ENCODE data around the gene NSMCE1. TPM values are rescaled to one million over a fixed set of nuclear protein-coding genes. Genes with fewer than 3 reads are reported as not detected.

The NSMCE1 gene
- total RNA-seq, 1 donor = 97.7 TPM

- TF ChIP-seq CTCF (IDR thresholded peaks at IDR 0.05; ENCODE audit: insufficient read depth, low read length) = no peak
- no peak for DNase-seq (ENCODE audit: low read depth)
- no peak overlapping the region for H3K4me3 ChIP-seq (ENCODE audit: low read depth, low read length)
Measured at GRCh38 chr16:27308792-27309191, 40.2 kb upstream of the NSMCE1 start.

GRCh38 chr16:27305839-27306442, 37.4 kb upstream of the NSMCE1 start:
- TF ChIP-seq CTCF (IDR thresholded peaks at IDR 0.05; ENCODE audit: insufficient read depth, low read length) = no peak

GRCh38 chr16:27304881-27305745, 36.5 kb upstream of the NSMCE1 start:
- peak; percentile 82 for DNase-seq (ENCODE audit: low read depth)
- no peak overlapping the region for H3K4me3 ChIP-seq (ENCODE audit: low read depth, low read length)
- TF ChIP-seq CTCF (IDR thresholded peaks at IDR 0.05; ENCODE audit: insufficient read depth, low read length) = no peak

More at GRCh38 chr16:27305839-27306442, 37.4 kb upstream of the NSMCE1 start:
- no peak for DNase-seq (ENCODE audit: low read depth)
- H3K4me3 ChIP-seq (ENCODE audit: low read depth, low read length) = no peak overlapping the region

GRCh38 chr16:27304102-27304501, 35.5 kb upstream of the NSMCE1 start:
- TF ChIP-seq CTCF (IDR thresholded peaks at IDR 0.05; ENCODE audit: insufficient read depth, low read length) = no peak
- no peak for DNase-seq (ENCODE audit: low read depth)
- no peak overlapping the region for H3K4me3 ChIP-seq (ENCODE audit: low read depth, low read length)

GRCh38 chr16:27303256-27304100, 34.9 kb upstream of the NSMCE1 start:
- no peak for DNase-seq (ENCODE audit: low read depth)
- no peak for TF ChIP-seq CTCF (IDR thresholded peaks at IDR 0.05; ENCODE audit: insufficient read depth, low read length)
- no peak overlapping the region for H3K4me3 ChIP-seq (ENCODE audit: low read depth, low read length)

GRCh38 chr16:27302126-27302525, 33.6 kb upstream of the NSMCE1 start:
- no peak for DNase-seq (ENCODE audit: low read depth)
- TF ChIP-seq CTCF (IDR thresholded peaks at IDR 0.05; ENCODE audit: insufficient read depth, low read length) = no peak
- no peak overlapping the region for H3K4me3 ChIP-seq (ENCODE audit: low read depth, low read length)

Data from fibroblast of the aortic adventitia (primary cell).